Nucleus accumbens (tissue), 56 donors: ENCODE data around the gene EGLN3.

Experiments used
- DNase-seq, 56 donors: peaks; one replicate each; lab custom pipeline; 2025; lab: John Stamatoyannopoulos, UW

EGLN3 gene

GRCh38 chr14:33916663-33917565, 34.0 kb downstream of the EGLN3 start:
- DNase-seq = no peak

DNA sequence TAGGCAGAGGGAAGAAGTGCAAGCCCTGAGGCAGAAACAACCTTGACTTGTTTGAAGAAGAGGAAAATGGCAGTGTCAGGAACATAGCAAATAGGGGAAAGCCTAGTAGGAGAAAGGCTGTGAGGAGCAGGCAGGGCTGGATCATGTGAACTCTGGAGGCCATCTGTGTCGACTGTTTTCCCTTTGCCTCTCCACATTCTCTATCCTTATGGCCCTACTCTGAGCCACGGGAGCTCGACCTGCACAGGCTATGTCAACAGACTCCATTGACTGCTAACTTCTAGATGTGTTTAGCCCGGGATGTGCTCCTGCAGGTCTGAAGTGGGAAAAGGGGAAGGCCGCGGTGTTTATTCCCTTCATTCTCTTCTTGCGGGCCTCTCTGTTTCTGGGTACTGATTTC, 35.2 kb downstream of the EGLN3 start:
- no peak for DNase-seq

- no peak for DNase-seq
These were observed 36.0 kb downstream of the EGLN3 start for GRCh38 chr14:33914676-33915516.

DNA sequence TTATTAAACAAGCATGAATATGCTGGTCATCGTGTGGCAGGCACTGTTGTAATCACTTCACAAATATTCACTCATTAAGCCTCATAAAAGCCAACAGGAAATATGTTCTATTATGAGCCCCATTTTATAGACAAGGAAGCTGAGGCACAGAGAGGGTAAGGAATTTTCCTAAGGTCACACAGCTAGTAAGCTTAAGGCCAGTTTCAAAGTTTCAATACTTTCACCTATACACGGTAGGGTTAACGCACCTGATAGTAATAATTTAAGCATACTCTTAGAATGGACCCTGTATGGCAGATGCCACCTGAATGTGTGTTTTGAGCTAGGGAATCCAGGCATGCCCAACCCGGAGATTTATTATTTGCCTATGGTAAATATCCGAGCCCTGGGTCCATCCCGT, 39.8 kb downstream of the EGLN3 start:
- no peak for DNase-seq

GRCh38 chr14:33910435-33910834, 40.4 kb downstream of the EGLN3 start:
- no peak for DNase-seq

DNA sequence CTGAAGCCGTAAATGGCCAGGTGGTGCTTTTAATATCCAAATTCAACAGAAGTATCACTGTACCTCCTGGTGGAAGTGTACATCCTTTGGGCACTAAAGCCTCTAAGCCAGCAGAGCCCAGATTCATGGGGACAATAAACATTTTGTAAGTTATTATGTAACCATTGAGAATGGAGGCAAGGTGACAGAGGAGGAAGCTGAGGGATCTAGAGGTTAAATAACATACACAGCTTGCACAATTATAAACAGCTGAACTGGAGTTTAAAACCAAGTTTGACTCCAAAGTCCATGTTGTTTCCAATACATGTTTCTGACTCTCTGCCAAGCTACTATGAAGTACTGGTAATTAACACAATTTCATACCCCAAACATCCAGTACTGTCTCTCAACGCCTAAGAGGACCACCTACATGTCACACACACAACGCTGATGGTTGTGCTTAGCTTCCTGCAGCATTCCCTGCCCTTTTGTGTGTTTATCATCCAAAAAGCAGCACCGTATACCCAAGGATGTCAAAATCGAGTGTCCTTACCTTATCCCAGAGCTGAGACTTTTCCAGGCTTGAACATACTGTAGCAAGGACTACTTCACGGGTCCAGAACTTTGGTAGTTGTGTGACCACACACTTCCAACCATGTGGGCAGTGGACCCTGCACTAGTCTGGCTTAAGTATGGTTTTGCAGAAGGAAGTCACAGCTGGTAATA, 41.3 kb downstream of the EGLN3 start:
- no peak for DNase-seq

DNA sequence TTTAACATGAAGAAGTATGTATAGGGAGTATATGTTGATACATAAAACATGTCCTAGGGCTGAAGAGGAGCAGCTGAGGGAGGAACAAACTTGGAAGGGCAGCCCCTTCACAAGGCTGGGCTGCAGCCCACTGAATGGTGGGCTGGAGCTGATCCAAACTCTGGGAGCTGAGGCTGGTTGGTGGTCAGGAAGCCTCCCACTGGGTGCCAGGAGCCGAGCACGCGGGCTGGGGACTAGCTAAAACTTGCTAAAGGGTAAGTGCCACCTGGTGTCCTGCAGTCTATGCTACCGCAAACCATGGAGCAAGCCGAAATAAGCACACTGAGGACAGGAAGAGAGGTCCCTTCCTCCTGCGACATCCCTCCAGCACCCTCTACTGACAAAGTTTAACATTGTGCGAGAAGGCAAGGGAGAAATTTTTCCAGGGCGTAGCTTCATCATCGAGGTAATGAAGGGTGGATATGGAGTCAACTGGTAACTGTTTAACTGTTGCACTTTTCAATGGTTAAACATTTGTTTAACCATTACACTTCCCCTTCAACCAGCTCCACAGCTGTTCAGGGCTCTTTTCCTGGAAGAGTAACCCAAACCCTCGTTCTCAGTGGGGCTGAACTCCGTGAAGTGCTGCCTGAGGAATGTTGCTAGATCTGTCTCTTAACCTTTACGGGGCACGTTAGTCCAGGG, 42.2 kb downstream of the EGLN3 start:
- no peak for DNase-seq

DNA sequence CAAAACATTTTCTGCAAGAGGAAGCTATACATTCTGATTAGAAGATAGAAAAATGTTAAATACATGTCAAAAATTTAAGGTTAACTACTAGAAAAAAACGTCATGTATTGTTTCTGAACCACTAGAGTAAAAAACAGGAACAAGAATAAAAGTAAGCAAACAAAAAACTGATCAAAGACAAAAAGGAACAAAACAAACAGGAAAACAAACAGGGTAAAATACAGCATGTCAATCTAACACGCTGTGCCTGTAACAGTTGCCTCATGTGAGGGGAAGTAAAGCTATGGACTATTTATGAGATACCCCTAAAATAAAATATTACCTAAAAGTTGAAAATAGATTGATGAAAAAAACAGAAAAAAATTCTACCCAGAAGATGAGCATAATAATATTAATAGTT, 43.9 kb downstream of the EGLN3 start:
- no peak for DNase-seq

GRCh38 chr14:33904609-33905008, 46.3 kb downstream of the EGLN3 start:
- no peak for DNase-seq

DNA sequence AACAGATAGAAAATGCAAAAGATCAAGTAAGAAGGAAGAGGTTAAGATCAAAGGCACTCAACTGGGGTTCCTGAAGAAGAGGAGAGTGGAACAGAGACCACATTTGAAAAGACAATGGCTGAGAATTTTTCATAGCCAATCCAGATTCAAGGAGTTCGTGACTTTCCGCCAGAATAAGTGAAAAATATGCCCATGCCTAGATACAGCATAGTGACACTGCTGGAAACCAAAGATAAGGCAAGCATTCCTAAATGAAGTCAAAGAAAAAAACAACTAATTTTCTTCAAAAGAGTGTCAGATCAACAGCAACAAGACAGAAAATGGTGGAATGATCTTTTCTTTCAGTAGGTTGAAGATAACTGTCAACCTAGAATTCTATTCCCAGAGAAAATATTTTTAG, 47.5 kb downstream of the EGLN3 start:
- DNase-seq = no peak

GRCh38 chr14:33902363-33902762, 48.5 kb downstream of the EGLN3 start:
- DNase-seq = no peak

DNA sequence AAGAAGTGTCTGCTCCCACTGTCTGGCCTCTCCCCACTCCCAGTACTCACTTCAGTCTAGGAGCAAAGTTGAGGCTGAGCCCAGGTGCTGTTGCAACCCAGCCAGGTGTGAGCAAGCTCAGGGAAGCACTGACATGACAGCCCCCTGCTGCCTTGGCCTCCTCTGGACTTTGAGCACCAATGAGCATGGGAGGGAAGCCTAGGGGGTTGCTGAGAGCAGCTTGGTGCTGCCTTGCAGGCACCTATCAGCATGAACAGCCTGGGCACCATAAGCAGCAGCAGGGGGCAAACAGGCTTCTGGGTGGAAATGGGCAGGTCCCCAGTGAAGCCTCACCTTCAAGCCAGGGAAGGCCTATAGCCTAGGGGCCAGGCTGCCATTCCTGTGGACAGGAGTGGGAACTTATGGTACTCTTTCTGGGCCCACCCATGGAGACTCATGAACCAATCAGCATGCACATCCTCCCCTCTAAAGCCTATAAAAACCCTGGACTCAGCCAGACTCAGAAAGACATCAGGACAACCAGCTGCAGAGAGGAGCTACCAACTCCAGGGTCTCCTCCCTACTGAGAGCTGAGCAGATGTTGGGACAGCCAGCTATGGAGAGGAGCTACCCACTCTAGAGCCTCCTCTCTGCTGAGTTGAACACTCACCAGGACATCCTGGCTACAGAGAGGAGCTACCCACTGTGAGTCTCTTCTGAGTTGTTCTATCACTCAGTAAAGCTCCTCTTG, 49.3 kb downstream of the EGLN3 start:
- no peak for DNase-seq

- no peak for DNase-seq
These were observed 50.2 kb downstream of the EGLN3 start for GRCh38 chr14:33900706-33901105.

GRCh38 chr14:33899723-33900341, 51.0 kb downstream of the EGLN3 start:
- DNase-seq = no peak

DNA sequence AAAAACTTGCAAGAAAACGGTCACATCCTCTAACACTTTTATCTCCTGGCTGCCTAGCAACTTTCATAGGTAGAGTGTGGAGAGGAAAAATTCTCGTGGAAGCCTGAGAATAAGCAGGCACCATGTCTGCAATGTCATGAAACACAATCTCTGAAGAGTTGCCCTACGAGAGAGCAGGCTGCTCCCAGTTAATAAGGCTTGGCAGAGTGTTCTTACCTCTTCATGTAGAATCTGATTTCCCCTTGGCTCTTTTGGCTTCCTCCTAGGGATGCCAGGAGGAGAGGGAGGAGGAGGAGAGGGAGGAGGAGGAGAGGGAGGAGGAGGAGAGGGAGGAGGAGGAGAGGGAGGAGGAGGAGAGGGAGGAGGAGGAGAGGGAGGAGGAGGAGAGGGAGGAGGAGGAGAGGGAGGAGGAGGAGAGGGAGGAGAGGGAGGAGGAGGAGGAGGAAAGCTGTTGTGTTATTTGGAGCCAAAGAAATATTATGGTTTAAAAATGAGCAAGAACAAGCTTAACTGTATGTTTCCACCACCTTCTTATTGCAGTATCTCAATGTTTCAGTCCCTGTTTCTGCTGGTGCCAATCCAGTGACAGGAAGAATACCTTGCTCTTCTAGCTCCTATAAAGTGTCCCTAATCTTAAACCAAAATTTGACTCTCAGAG, 52.9 kb downstream of the EGLN3 start:
- DNase-seq = no peak

DNA sequence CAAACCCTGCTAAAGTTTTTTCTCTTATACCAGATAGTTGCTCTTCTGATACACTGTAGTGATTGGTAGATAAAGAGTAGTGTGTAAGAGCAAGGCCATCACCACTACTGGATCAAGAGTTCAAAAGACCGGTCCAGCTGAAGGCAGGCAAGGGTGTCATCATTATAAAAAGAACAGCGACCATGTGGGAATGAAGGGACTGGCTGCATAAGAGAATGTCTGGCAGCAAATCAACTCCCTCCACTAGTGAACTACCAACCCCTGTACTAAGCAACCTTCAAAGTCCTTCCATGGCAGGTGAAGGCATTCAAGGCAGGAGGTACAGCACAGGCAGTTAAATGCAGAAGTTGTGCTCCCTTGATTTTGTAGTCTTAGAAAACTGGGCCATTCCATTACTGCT, 53.5 kb downstream of the EGLN3 start:
- no peak for DNase-seq

DNA sequence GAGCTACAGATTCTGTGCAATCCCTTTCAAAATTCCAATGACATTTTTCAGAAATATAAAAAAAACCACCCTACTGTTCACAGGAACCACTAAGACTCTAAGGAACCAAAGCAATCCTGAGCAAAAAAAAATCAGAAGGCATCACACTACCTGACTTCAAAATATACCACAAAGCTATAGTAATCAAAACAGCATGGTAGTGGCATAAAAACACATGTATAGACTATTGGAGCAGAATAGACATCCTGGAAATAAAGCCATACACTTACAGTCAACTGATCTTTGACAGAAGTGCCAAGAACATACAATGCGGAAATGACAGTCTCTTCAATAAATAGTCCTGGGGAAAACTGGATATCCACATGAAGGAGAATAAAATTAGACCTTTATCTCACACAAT, 56.5 kb downstream of the EGLN3 start:
- no peak for DNase-seq

- DNase-seq = no peak
These were observed 59.2 kb downstream of the EGLN3 start for GRCh38 chr14:33891700-33892099.

- no peak for DNase-seq
These were observed 66.0 kb downstream of the EGLN3 start for GRCh38 chr14:33884916-33885315.
